Germinal center (tissue), 1 donor: Measurements from ENCODE around the gene VENTX.

Experiments used
- DNase-seq: peaks from one replicate; pipeline ENCODE4 v3.0.0; 2012; ENCODE audit warnings: mixed read lengths, low spot score

Gene VENTX

DNA sequence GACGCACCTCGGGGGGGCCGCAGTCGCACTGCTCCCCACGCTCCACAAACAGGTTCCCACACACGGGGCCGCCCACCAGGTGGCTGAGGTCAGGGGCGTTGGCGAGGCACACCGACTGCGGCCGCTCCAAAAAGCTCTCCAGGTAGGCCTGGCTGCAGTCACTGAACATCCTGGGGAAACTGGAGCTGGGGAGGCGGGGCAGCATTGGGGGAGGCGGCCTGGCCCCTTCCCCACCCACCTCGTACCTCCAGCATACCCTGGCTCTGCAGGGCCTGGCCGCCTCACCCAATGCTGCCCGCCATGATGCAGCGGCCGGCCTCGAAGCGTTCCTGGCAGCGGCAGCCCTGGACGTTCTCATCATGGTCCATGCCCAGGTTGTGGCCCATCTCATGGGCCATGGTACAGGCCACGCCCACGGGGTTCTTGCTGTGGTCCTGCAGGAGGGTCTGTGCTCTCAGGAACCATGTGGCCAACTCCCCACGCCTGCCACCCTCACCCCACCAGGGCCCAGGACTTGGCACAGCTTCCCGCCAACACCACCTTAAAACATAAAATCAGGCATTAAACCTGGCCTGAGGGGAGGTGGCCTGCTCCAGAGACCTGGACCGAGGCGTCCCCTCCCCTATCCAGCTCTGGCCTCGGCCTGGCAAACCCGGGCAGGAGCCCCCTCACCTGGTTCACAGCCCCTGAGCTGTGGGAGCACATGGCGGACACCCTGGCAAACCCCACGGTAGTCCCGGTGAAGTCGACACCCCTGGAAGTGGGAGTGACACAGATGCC is 34.1 kb downstream of the VENTX start:
- DNase-seq: no peak

GRCh38 chr10:133272301-133272963 is 34.8 kb downstream of the VENTX start:
- no peak for DNase-seq

DNA sequence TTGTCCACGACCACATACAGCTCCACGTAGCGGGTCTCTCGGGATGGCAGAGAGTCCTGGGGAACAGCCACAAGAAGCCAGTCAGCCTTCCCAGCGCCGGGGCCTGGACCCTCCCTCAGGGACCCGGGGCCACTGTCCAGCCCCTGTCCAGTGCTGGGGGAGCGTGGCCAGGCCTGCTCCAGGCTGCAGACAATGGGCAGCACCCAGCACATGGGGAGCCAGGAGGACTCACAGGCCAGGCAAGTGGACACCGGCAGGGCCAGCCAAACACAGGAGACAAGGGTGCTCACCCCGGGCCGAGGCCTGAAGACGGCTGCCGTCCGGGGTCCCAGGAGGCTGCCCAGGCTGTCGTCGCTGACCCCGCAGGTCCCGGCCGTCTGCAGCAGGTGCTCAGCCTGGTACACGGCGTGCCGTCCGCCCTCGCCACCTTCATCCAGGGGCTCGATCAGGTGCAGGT is 35.3 kb downstream of the VENTX start:
- DNase-seq: no peak

- no peak for DNase-seq
These were observed 36.0 kb downstream of the VENTX start for GRCh38 chr10:133273534-133274143.

- DNase-seq: peak; percentile 75
These were observed 37.4 kb downstream of the VENTX start for GRCh38 chr10:133274751-133275683.

DNA sequence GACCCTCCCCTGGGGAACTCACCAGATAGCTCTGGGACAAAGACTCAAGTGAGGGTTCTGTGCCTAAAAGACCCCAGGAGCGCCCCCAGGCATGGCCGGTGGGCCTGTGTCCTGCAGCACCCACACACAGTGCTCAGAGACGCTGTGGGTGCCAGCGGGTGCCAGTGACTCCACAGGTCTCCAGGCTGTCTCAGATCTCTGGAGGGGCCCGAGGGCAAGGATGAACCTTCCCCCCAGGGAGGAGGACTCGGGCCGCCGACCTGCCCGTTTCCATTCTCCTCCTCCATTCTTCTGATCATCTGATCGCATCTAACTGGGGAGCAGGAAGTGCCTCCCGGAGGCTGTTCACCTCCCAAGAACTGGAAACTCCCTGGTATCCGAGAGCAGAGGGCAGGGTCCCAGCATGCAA is 38.0 kb downstream of the VENTX start:
- DNase-seq: peak; percentile 63

DNA sequence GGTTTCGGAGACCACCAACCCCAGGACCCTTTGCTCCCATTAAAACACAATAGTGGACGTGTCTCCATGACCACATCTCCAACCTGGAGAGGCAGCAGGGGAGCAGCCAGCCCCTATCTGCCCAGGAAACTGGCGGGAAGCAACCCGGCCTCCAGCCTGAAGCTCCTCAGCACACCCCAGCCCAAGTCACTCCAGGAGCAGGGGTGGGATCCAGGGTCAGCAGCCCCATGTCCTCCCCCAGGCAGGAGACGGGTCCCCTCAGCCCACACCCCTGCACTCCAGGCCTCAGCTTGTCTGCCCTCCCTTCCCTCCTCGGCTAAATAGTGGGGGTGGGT is 38.4 kb downstream of the VENTX start:
- DNase-seq: no peak

GRCh38 chr10:133276435-133277201 is 39.0 kb downstream of the VENTX start, which contains the start of gene ADAM8:
Gene ADAM8, minus strand, starts transcription at chr10:133276868. Its CDS starts 51 bp downstream, at chr10:133276817.
- DNase-seq: peak; percentile 92

- no peak for DNase-seq
These were observed 39.8 kb downstream of the VENTX start for GRCh38 chr10:133277277-133277992.

DNA sequence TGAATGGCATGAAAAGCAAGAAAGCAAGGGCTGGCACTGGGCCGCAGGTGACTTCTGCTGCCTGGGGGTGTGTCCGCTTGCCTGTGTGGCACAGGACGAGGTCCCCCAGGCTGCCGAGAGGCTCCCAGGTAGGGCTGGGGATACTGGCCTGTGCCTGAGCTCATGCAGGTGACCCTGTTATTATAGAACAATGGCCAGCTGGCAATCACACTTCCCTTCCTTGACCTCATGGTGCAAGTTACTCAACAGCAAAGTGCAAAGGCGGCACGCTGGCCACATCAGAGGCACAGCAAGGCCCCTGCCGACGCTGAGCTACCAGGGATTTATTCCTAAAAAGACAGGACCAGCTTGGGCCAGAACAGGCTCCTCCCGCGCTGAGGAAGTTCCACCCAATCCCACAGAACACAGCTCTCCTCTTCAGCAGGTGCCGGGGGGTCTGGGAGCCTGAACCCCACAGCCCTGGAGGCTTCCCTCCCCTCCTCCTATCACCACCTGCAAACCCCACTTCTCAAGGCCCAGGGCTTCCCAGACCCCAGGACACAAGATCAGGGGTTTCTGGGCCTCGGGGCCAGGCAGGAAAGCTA is 40.4 kb downstream of the VENTX start:
- DNase-seq: no peak

DNA sequence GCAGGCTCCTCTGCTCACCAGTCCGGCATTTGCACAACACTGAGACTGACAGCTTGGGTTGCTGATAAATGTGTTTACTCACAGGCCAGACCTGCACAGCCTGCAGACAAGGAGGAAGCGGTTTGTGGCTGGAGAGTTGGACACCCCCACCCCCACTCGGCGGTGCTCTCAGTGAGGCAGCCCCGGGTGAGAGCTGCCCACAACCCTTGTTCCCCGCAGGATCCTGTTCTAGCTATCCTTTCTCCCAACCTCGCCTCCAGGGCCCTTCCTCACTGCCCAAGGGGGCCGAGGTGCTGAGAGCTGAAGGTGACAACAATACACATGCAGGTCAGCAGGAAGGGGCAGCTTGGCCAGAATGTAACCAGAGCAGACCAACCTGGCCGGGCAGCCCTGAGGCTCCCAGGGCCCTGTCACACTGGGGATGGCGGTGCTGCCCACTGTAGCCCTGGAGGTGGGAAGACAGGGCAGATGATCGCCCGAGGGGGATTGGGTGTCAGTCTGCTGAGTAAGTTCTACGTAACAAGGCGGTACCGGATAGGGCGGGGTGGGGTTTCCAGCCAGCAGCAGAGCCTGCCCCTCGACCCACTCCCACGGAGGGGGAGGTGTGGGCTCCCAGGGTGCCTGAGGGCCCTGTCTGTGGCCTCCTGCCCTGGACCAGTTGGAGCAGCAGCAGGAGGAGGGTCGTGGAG is 41.1 kb downstream of the VENTX start:
- DNase-seq: peak; percentile 36

GRCh38 chr10:133279326-133280226 is 41.9 kb downstream of the VENTX start:
- no peak for DNase-seq

GRCh38 chr10:133280391-133281059 is 42.9 kb downstream of the VENTX start:
- DNase-seq: no peak

GRCh38 chr10:133281084-133281483 is 43.4 kb downstream of the VENTX start:
- no peak for DNase-seq

DNA sequence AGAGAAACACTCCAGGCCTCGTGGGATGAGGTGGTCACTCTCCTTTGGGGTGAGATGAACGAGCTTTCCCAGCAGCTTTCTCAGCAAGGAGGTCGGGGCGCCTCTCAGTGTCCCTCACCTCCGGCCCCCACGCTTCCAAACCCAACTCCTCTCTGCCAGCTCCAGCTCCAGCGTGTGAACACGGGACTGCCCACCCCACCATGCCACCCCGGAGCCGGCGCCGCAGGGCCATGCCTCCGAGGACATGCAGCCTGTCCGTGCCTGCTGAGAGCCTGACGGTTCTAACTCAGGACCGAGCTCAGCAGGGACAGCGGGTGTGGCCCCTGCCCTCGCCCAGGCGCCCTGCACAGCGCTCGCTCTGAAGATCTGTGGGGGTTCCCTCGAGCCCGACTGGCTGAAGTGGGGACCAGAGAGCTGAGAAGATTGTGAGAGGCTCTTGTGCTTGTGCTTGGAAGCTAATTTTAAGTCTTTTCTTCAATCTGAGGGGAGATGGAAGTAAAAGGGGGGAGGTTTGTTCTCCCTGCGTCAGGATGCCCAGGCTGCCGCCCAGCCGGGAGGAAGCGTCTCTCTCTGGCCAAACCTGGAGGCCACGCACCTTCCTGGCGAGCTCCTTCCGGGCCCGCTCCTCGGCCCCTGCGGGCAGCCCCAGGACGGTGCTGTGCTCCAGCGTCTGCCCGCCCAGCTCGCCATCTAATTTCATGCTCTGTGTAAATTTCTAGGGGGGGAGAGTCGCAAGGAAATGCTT is 44.1 kb downstream of the VENTX start:
- DNase-seq: no peak

- DNase-seq: no peak
These were observed 45.3 kb downstream of the VENTX start for GRCh38 chr10:133282846-133283390.

GRCh38 chr10:133283931-133284330 is 46.3 kb downstream of the VENTX start:
- DNase-seq: no peak
